ENCODE data around the gene ROBO3. TPM values are rescaled to one million over a fixed set of nuclear protein-coding genes. Genes with fewer than 3 reads are reported as not detected.

ROBO3 gene
- total RNA-seq, 1 donor from 2014 or later: 27.4 TPM

DNA sequence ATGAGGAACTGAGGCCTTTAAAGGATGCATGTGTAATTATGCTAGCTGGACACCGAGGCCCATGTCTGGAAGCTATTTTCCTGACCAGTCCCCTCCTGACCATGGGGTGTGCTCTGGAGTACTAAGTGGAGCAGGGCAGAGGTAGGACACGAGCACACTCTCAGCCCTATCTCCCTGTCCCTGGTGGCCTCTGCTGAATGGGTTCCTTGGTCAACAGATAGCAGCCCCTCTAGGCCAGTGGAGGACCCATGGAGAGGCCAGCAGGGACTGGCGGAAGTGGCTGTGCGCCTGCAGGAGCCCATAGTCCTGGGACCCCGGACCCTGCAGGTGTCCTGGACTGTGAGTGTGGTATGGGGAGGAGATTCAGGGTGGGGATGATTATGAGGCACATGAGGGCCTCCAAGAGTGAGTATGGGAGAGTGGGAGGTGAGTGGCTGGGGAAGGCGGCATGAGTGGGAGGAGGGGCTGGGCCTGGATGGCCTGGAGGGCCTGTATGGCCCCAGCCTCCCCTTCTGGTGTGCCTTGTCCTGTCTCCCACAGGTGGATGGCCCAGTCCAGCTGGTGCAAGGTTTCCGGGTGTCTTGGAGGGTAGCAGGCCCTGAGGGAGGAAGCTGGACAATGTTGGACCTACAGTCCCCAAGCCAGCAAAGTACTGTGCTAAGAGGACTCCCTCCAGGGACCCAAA, 9.5 kb downstream of the ROBO3 start:
- H3K4me1 Mint-ChIP-seq (ENCODE audit: unreplicated experiment): peaks cover 5% of the 10 kb centered on the region
- no peak overlapping the region for H3K27ac Mint-ChIP-seq
- TF ChIP-seq, protein P1, sequence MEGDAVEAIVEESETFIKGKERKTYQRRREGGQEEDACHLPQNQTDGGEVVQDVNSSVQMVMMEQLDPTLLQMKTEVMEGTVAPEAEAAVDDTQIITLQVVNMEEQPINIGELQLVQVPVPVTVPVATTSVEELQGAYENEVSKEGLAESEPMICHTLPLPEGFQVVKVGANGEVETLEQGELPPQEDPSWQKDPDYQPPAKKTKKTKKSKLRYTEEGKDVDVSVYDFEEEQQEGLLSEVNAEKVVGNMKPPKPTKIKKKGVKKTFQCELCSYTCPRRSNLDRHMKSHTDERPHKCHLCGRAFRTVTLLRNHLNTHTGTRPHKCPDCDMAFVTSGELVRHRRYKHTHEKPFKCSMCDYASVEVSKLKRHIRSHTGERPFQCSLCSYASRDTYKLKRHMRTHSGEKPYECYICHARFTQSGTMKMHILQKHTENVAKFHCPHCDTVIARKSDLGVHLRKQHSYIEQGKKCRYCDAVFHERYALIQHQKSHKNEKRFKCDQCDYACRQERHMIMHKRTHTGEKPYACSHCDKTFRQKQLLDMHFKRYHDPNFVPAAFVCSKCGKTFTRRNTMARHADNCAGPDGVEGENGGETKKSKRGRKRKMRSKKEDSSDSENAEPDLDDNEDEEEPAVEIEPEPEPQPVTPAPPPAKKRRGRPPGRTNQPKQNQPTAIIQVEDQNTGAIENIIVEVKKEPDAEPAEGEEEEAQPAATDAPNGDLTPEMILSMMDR (conservative IDR thresholded peaks at IDR 0.05): no peak
- peaks cover 75% of the 10 kb centered on the region for H3K27me3 Mint-ChIP-seq
- no peaks in the 10 kb centered on the region for H3K9me3 Mint-ChIP-seq
- peak; percentile 52 for DNase-seq (ENCODE audit: extremely low spot score, unreplicated experiment)
- peak overlapping the region; percentile 25 for H3K4me3 Mint-ChIP-seq
- H3K36me3 Mint-ChIP-seq: peaks cover 2% of the 10 kb centered on the region

DNA sequence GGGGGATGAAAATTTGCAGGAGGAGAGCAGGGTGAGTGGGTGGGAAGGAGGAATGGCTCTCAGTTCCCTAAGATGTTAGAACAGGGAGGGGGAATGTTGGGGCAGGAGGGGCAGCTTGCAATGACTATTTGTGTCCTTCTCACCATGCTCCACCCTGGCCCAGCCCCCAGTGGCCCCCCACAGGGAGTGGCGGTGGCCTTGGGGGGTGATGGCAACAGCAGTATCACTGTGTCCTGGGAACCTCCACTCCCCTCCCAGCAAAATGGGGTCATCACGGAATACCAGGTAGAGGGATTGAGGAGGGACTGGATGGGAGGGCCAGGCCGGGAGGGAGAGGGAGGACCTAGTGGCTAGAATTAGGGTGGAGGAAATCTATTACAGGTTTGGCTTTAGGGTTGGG, 10.2 kb downstream of the ROBO3 start:
- Mint-ChIP-seq H3K27me3 (peaks cover 68% of the 10 kb centered on the region), H3K4me3 (peak overlapping the region; percentile 90), H3K36me3 (no peaks in the 10 kb centered on the region), H3K4me1 (ENCODE audit: unreplicated experiment) (peaks cover 5% of the 10 kb centered on the region), H3K9me3 (no peaks in the 10 kb centered on the region), H3K27ac (no peak overlapping the region)
- TF ChIP-seq, protein P1 (conservative IDR thresholded peaks at IDR 0.05): no peak
- no peak for DNase-seq (ENCODE audit: extremely low spot score, unreplicated experiment)

GRCh38 chr11:124875943-124876817, 10.9 kb downstream of the ROBO3 start:
- H3K4me1 Mint-ChIP-seq (ENCODE audit: unreplicated experiment): peaks cover 5% of the 10 kb centered on the region
- DNase-seq (ENCODE audit: extremely low spot score, unreplicated experiment): peak; percentile 91
- TF ChIP-seq, protein P1 (conservative IDR thresholded peaks at IDR 0.05): peak; percentile 79
- H3K36me3 Mint-ChIP-seq: no peaks in the 10 kb centered on the region
- H3K4me3 Mint-ChIP-seq: peak overlapping the region; percentile 90
- H3K9me3 Mint-ChIP-seq: no peaks in the 10 kb centered on the region
- peak overlapping the region; percentile 81 for H3K27ac Mint-ChIP-seq
- peaks cover 60% of the 10 kb centered on the region for H3K27me3 Mint-ChIP-seq

- Mint-ChIP-seq H3K27ac (peak overlapping the region; percentile 81), H3K4me1 (ENCODE audit: unreplicated experiment) (peaks cover 5% of the 10 kb centered on the region), H3K4me3 (peak overlapping the region; percentile 90), H3K36me3 (no peaks in the 10 kb centered on the region), H3K9me3 (no peaks in the 10 kb centered on the region), H3K27me3 (peaks cover 52% of the 10 kb centered on the region)
- TF ChIP-seq, protein P1 (conservative IDR thresholded peaks at IDR 0.05): no peak
- DNase-seq (ENCODE audit: extremely low spot score, unreplicated experiment): no peak
Measured at GRCh38 chr11:124876818-124877630, 11.8 kb downstream of the ROBO3 start.

- H3K9me3 Mint-ChIP-seq: no peaks in the 10 kb centered on the region
- TF ChIP-seq, protein P1 (conservative IDR thresholded peaks at IDR 0.05): no peak
- H3K4me3 Mint-ChIP-seq: peak overlapping the region; percentile 90
- DNase-seq (ENCODE audit: extremely low spot score, unreplicated experiment): peak; percentile 44
- H3K4me1 Mint-ChIP-seq (ENCODE audit: unreplicated experiment): peaks cover 9% of the 10 kb centered on the region
- H3K36me3 Mint-ChIP-seq: no peaks in the 10 kb centered on the region
- H3K27ac Mint-ChIP-seq: peak overlapping the region; percentile 36
- H3K27me3 Mint-ChIP-seq: peaks cover 46% of the 10 kb centered on the region
Measured at GRCh38 chr11:124877631-124877909, 12.3 kb downstream of the ROBO3 start.

All from type B pancreatic cell (in vitro differentiated cells).